NCI-H69 (cell line): Measurements from ENCODE around the gene NRIP1.

Source experiments
- DNase-seq: peaks from one replicate; lab custom pipeline; 2025; lab: John Stamatoyannopoulos, UW

Gene NRIP1, protein sequence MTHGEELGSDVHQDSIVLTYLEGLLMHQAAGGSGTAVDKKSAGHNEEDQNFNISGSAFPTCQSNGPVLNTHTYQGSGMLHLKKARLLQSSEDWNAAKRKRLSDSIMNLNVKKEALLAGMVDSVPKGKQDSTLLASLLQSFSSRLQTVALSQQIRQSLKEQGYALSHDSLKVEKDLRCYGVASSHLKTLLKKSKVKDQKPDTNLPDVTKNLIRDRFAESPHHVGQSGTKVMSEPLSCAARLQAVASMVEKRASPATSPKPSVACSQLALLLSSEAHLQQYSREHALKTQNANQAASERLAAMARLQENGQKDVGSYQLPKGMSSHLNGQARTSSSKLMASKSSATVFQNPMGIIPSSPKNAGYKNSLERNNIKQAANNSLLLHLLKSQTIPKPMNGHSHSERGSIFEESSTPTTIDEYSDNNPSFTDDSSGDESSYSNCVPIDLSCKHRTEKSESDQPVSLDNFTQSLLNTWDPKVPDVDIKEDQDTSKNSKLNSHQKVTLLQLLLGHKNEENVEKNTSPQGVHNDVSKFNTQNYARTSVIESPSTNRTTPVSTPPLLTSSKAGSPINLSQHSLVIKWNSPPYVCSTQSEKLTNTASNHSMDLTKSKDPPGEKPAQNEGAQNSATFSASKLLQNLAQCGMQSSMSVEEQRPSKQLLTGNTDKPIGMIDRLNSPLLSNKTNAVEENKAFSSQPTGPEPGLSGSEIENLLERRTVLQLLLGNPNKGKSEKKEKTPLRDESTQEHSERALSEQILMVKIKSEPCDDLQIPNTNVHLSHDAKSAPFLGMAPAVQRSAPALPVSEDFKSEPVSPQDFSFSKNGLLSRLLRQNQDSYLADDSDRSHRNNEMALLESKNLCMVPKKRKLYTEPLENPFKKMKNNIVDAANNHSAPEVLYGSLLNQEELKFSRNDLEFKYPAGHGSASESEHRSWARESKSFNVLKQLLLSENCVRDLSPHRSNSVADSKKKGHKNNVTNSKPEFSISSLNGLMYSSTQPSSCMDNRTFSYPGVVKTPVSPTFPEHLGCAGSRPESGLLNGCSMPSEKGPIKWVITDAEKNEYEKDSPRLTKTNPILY (N-terminal part only)

DNA sequence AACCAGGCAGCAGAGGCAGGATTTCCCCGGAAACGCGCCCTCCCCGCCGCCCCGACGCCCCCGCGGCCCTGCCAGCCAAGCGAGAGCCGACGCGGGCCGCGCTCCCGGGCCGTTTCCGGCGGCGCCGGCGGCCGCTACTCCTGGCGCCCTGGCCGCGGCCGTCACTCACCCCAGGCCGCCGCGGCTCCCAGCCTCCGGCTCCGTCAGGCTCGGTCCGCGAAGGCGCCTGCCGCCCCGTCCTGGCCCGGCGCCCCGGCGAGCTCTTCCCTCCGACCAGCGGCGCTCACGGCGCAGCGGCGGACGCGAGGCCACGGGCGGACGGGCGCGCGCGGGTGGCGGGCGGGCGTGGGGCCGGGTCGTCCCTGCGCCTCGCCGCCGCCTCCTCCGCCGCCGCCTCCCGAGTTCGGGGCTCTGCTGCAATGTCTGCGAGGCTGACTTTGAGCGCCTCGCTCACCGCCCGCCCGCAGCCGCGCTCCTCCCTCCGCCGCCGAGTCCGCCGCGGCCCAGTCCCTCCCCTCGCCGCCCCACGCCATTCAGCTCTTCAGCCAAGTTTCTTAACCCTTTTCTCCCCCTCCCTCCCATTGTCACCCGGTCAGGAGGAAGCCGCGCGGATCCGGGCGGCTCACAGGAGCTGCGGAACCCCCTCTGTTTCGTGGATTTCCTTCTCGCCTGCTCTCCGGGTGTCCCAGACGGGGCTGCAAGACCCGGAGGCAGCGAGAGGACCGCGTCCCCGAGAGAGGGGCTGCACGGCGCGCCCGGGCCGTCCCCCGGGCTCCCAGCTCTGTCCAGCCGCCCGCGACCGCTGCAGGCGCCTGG is at the start of gene NRIP1:
NRIP1 (minus strand) TSS at position 425 of the 816 bp plus-strand sequence. CDS start 96,808 bp downstream, outside the sequence.
- DNase-seq = peak; percentile 95

- no peak for DNase-seq
Observed at GRCh38 chr21:15112858-15113257, 48.1 kb upstream of the NRIP1 start.

GRCh38 chr21:15108801-15109200 is 44.0 kb upstream of the NRIP1 start:
- no peak for DNase-seq

DNA sequence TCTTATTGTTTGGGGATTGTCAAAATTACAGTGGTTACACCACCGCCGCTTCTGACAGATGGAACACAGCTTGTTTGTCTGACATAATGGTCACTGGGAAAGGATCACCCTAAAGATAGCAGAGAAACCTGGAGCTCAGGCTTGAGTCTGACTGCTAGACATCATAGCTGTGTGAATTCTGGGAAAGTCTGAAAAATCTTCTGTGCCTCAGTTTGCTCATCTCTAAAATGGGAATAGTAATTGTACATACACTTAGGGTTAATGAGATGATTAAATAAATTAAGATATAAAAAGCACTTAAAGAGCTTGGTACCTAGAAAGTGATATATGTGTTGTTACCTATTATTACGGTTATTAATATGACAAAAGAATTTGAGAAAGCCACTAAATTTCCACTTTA is 39.7 kb upstream of the NRIP1 start:
- DNase-seq = no peak

DNA sequence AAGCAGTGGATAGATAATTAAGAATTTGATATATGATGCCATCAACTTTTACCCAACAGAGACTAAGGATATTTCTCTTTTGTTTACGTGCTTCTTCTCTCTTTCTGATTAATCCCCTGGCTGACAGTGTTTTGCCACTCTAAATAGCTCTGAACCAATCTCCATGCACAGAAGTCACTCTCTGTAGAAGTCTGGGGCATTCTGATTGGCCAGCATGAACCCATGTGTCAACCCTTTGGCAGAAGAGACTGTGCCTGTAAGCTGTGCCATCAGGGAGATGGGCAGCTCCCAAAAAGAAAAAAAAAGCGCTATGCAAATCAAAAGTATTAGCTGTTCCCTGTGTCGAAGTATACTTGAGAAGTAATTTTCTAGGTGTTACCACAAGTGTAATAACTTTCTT is 34.1 kb upstream of the NRIP1 start:
- DNase-seq = no peak

GRCh38 chr21:15098181-15098580 is 33.4 kb upstream of the NRIP1 start:
- DNase-seq = no peak

GRCh38 chr21:15097580-15097979 is 32.8 kb upstream of the NRIP1 start:
- no peak for DNase-seq

- no peak for DNase-seq
Observed at GRCh38 chr21:15096146-15096545, 31.3 kb upstream of the NRIP1 start.

DNA sequence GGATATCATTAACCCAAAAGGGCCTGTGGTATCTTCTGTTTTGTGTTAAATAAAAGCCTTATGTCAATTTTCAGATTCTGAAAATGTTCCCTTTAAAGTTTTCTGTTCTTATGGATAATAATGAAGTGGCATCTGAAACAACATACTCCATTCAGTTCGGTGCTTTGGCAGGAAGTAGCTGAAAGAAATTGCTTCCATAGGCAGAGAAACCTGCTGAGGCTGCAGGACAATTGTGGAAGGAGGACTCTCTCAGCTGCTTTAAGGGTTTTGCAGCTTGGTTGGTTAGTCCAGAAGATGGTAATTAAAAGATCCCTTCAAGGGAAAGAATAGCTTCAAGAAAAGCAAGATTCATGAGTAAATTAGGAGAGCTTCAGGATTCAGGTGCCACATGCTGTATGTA is 30.5 kb upstream of the NRIP1 start:
- DNase-seq = no peak

GRCh38 chr21:15094706-15095105 is 29.9 kb upstream of the NRIP1 start:
- DNase-seq = no peak

DNA sequence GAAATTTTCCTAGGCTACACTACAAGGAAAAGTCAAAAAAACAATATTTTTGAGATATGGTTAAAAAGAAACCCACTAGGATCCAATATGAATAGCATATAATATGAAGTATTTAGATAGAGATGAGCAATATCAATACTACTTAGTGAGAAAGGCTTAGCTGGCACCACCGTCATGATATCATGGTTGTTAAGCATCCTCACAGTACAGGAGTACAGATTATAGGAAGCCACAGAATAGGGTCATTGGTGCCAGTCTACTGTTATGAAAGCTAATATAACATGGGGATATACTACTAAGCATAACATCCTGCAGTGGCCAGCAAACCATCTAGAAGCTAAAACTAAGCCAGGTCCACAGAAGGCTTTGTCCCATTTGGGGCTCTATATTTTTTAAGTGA is 28.4 kb upstream of the NRIP1 start:
- DNase-seq = no peak

GRCh38 chr21:15092745-15093144 is 27.9 kb upstream of the NRIP1 start:
- no peak for DNase-seq

DNA sequence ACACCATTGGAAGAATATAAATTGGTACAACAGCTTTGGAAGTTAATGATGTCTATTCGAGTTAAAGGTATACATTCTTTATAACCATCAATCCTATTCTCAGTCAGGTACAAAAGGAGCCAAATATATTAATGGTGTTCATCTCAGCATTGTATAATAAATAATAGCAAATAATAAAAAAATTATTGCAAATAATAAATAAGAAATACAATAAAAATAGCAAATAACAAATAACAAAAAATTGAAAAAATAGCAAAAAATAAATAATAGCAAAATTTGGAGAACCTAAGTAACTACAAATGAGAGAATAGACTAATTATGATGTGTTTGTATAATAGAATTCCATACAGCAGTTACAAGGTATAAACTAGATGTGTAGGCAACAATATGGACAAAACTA is 25.6 kb upstream of the NRIP1 start:
- DNase-seq = no peak

DNA sequence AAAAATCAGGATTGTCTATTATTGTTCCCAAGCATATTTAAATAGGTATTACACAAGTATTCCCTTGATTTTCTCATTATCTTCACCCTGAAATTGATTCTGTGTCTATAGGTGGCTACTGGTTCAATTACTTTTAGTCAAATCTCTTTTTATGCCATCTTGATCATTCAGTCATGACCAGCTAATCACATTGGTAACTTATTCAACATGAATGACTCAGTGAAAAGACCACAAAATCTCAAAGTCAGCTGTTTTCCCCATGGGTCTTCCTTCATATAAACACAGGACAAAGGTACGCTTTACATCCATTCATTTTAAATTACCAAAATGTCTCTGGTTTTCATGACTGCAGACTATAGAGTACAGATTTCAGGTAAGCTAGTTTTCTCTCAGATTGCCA is 23.7 kb upstream of the NRIP1 start:
- DNase-seq = no peak

DNA sequence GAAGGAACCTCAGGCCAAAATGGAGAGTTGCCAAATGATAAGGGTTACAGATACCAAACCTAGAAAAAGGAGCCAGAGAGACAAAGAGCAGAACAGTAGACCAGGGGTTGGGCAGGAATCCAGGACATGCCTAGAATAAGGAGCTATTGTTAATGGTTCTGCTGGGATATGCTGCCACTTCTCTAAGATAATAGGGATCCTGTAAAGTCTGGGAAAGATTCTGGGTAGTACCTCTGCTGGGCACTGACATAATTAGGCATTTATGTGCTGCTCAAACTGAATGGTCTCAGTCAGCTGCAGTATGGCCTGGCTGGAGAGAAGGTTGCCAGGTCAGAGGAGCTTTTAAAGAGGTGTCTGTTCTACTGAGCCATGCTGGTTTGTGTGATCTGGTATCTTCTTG is 19.9 kb upstream of the NRIP1 start:
- DNase-seq = no peak

DNA sequence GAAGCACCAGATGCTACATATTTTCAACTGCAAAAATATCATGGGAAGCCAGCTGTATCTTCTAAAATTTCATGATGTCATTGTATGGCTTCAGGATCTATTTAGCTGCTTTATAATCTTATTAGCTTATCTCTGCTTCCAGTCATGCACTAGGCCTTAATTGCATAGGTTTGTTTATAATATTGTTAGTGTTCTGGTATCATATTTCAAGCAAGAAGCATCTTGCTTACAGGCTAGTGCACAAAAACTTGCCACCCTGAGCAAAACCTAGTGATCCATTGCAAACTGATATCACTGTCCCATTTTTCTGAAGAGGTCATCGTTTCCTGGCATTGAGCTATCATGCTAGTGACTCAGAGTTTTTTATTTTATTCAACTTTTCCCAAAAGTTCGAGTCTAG is 15.7 kb upstream of the NRIP1 start:
- no peak for DNase-seq

DNA sequence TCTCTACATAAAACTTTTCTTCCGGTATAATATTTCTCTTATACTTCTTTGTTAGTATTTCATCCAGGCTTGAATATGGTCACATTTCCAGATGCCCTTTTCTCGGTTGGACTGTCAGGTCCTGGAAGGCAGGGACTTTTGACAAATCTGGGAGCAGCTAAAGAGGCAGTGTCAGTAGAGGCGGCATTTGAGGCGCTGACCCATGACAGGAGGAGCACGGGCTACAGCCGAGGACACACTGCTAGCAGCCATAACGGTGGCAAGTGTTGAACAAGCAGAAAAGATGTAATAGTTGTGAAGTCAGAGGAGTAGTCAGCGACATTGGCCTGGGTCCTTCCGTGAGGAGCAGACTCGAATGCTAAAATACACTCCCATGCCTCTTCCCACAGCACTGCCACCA is 14.5 kb upstream of the NRIP1 start:
- no peak for DNase-seq

- no peak for DNase-seq
Observed at GRCh38 chr21:15078180-15078579, 13.4 kb upstream of the NRIP1 start.

- DNase-seq = no peak
Observed at GRCh38 chr21:15077529-15078145, 12.8 kb upstream of the NRIP1 start.

GRCh38 chr21:15076730-15077129 is 11.9 kb upstream of the NRIP1 start:
- no peak for DNase-seq

- no peak for DNase-seq
Observed at GRCh38 chr21:15071009-15071408, 6.2 kb upstream of the NRIP1 start.
